ENCODE measurements around the gene DDX59.

The DDX59 gene

GRCh38 chr1:200706111-200706814 is 36.6 kb upstream of the DDX59 start:
- no peak for DNase-seq (ENCODE audit: extremely low spot score)
- ChIA-PET POLR2A (no interaction called here), CTCF (no interaction called here)
- no peak for TF ChIP-seq CTCF (IDR thresholded peaks at IDR 0.05; ENCODE audit: control extremely low read depth, extremely low read depth, low read depth, missing control alignments)

- TF ChIP-seq CTCF (IDR thresholded peaks at IDR 0.05; ENCODE audit: control extremely low read depth, extremely low read depth, low read depth, missing control alignments) = no peak
- POLR2A ChIA-PET = no interaction called here
- CTCF ChIA-PET = interaction anchor here (1.0 kb wide), 1 partner anchor 10 kb away, joined by 3 read pairs; no protein-coding TSS in a partner anchor
- DNase-seq (ENCODE audit: extremely low spot score) = no peak
These were observed 35.3 kb upstream of the DDX59 start for GRCh38 chr1:200704986-200705500.

GRCh38 chr1:200699871-200700270 is 30.2 kb upstream of the DDX59 start:
- TF ChIP-seq CTCF (IDR thresholded peaks at IDR 0.05; ENCODE audit: control extremely low read depth, extremely low read depth, low read depth, missing control alignments) = no peak
- no peak for DNase-seq (ENCODE audit: extremely low spot score)
- POLR2A ChIA-PET = no interaction called here
- CTCF ChIA-PET = interaction anchor here (0.8 kb wide), 1 partner anchor 39 kb away, joined by 3 read pairs; the partner anchor contains the start of gene CAMSAP2

- no peak for DNase-seq (ENCODE audit: extremely low spot score)
- POLR2A ChIA-PET = no interaction called here
- CTCF ChIA-PET = interaction anchor here (0.9 to 2.3 kb wide), 4 partner anchors 10 to 49 kb away, joined by 3 to 7 read pairs (median 3); partner anchors contain the start of gene DDX59
- no peak for TF ChIP-seq CTCF (IDR thresholded peaks at IDR 0.05; ENCODE audit: control extremely low read depth, extremely low read depth, low read depth, missing control alignments)
These were observed 25.0 kb upstream of the DDX59 start for GRCh38 chr1:200694738-200695137.

GRCh38 chr1:200693327-200693726 is 23.6 kb upstream of the DDX59 start:
- DNase-seq (ENCODE audit: extremely low spot score) = no peak
- ChIA-PET CTCF (interaction anchor here (0.8 to 2.3 kb wide), 4 partner anchors 10 to 280 kb away, joined by 3 to 7 read pairs (median 4); no protein-coding TSS in a partner anchor), POLR2A (no interaction called here)
- TF ChIP-seq CTCF (IDR thresholded peaks at IDR 0.05; ENCODE audit: control extremely low read depth, extremely low read depth, low read depth, missing control alignments) = no peak

DNA sequence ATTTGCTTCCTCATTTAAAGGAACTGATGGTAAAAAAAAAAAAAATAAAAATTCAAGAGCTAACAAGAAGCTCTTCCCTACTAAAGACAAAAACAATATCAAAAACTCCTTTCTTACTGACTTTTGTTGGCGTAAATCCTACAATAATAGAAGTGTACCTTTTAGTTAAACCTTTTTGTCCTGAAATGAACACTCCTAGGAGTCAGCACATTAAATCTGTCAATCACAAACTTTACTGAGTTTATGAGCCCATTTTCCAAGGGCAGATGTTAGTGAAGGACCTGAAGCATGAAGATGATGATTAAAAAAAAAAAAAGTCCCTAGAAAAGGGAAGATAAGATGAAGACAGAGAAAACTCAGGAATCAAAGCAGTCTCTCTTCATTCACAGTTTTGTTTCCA is 22.6 kb upstream of the DDX59 start:
- no peak for DNase-seq (ENCODE audit: extremely low spot score)
- TF ChIP-seq CTCF (IDR thresholded peaks at IDR 0.05; ENCODE audit: control extremely low read depth, extremely low read depth, low read depth, missing control alignments) = no peak
- ChIA-PET POLR2A (no interaction called here), CTCF (interaction anchor here (1.1 kb wide), 1 partner anchor 150 kb away, joined by 4 read pairs; no protein-coding TSS in a partner anchor)
